H54 (cell line): ENCODE results near the gene RXRB.
"Not testable (repeated sequence)": the region's sequence is repeated elsewhere in the genome, so short reads cannot be mapped to it uniquely, and the experiment has no call there.

ENCODE experiments used
- DNase-seq: peaks from one replicate; pipeline ENCODE4 v3.0.0; 2011; ENCODE audit warnings: low spot score, mixed read lengths; ENCODE audit not compliant: insufficient read length
- FAIRE-seq: peaks from 3 replicates; lab custom pipeline; 2011; peaks lifted over from hg19 to GRCh38; lab: Jason Lieb, UNC
- POLR2A ChIP-seq: IDR thresholded peaks from 2 replicates; pipeline ENCODE4 v1.6.1; 2011; ENCODE audit warnings: low read depth, mild to moderate bottlenecking, low read length

RXRB gene

DNA sequence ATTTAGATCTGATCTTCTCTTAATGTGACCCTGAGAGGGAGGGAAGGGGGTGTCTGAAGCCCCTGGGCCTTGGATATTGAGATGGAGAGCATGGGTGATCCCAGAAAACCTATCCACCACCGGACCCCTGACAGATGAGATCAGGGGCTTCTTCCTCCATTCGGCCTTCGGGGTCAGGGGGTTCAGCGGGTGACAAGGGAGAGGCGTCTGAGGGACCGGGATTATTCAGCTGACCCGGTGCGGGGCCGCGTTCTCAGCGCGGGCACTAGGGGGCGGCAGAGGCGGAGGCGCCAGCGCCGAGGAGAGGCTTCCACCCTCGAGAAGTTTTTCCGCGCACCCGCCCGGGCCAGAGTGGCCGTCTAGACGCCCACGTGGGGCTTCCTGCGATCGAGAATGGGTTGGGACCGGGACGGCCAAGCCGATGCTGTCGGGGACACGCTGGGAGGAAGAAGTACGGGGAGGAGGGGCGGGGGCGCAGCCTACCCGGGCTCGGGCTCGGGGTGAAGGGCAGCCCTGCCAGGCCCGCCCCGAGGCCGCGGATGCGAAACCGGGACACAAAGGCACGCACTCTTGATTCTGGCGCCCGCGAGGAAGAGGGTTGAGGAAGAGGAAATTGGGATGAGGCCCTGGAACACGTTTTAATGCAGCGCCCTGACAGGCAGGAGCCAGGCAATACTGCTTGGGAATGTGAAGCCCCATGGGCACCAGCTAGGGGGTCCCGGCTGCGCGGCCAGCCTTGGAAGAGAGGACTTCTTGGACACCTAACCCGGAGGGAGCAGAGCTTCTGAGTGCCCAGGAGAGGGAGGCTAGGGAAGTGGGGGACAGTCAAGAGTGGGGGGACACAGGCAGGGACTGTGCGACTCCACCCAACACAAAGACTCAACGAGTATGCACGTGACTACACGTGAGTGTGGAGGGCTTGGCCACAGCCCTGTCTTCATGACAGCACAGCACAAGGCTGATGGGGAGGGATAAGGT is 38.8 kb downstream of the RXRB start:
- TF ChIP-seq POLR2A, result no peak
- peak; percentile 82 for DNase-seq
- no peak for FAIRE-seq

DNA sequence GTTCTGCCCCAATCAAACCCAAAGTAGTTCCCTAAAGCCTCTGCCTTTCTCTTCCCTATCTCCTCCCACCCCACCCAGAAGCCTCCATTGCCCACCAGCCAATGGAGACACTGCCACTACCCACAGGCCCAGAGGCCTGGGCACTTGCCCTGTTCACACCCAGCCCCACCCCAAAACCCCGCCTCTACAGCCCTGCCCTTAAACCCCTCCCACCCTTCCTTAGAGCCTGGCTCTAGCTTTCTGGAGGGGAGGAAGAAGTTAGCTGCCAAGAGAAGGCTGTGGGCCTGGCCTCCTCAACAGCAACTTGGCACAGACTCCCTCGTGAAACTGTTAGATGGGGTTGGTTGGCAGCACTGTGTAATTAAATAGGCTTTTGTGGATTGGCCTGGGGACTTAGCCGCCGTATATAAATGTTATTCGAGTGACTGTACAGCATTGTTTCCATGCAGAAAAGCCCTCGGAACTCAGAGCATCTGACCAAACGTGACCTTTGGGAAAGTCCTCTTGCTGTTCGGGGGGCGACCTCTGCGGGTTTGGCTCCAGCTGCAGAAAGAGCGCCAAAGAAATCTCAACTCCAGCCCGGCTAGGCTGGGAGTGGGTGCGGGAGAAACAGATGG is 39.6 kb downstream of the RXRB start:
- peak; percentile 53 for FAIRE-seq
- peak; percentile 89 for DNase-seq
- TF ChIP-seq POLR2A, result no peak

DNA sequence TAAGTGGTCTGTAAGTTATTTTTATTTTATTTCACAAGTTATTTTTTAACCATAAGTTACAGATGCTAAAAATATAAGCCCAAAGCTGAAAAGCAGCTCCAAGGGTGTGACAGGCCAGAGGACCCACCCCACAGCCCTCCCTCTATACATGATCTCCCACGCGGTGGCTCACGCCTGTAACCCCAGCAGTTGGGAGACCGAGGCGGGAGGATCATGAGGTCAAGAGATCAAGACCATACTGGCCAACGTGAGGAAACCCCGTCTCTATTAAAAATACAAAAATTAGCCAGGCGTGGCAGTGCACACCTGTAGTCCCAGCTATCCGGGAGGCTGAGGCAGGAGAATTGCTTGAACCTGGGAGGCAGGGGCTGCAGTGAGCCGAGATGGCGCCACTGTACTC is 40.4 kb downstream of the RXRB start:
- no peak for FAIRE-seq
- DNase-seq, result no peak
- TF ChIP-seq POLR2A, result no peak

DNA sequence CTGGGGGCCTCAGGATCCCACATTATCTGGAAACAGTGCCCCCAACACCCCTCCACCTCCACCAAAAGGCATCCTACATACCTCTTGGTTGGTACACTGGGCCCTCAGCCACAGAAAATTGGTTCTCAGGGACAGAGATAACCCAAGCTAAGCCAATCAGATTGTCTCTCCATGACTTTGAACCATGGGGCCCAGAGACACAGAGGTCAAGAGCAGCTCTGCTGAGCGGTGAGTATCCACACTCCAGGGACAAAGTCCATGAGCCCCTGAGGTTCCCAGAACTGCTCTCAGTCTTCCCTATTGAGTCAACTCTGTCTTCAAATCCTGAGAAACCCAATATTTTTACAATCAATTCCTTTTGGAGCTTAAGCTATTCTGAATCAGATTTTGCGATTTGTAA is 43.5 kb downstream of the RXRB start:
- no peak for TF ChIP-seq POLR2A
- DNase-seq (no peak), FAIRE-seq (no peak)

DNA sequence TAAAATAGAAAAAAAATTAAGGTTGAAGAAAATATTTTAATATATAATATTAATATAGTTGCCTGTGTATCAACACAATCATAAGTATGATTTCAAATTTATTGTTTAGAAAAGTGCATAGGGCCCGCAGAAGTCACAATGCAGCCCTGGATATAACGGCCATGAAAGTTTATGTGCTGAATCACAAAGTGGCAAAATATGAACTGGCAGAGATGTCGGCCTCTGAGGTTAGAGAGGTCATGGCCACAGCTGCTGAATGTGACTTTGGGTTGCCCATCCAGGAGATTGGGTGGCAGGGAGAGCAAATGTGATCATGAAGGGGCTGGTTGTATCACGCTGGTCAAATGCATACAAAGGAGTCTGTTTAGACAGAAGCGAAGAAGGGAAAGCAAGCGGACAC is 43.9 kb downstream of the RXRB start:
- FAIRE-seq (no peak), DNase-seq (peak; percentile 27)
- TF ChIP-seq POLR2A, result no peak

DNA sequence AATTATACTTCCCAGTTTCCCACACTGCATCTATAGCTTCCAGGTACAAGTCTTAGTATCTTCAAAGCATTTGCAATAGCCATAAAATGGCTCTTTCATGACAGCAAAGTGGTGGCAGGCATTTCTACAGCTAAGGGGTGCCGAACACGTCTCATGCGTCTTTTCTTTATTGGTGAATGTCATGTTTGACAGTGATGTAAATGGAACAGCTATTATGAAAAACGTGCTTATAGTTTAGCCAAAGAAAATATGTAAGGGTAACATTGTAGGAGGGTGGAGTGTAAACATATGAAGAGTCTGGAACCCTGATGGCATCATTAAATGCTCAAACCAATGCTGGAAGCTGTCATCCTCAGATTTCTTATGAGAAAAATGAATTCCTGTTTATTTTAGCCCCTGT is 46.1 kb downstream of the RXRB start:
- FAIRE-seq (no peak), DNase-seq (no peak)
- TF ChIP-seq POLR2A, result no peak

DNA sequence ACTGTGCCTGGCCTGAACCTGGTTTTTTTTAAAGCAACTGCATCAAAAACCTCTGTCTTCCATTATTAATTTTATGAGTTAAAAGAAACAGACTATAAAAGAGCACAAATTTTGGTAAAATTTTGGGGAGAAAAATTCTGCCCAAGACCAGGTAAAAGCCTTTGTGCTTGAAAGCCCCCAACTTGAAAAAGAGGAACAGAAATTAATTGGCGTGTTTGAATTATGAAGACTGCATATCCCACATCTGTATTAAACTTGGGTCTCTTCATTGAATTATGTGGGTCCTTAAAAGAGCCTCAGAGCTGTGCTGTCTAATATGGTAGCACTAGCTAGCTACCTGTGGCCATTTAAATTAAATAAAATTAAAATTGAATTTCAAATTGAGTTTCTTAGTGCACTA is 49.4 kb downstream of the RXRB start:
- no peak for TF ChIP-seq POLR2A
- DNase-seq (no peak), FAIRE-seq (no peak)

DNA sequence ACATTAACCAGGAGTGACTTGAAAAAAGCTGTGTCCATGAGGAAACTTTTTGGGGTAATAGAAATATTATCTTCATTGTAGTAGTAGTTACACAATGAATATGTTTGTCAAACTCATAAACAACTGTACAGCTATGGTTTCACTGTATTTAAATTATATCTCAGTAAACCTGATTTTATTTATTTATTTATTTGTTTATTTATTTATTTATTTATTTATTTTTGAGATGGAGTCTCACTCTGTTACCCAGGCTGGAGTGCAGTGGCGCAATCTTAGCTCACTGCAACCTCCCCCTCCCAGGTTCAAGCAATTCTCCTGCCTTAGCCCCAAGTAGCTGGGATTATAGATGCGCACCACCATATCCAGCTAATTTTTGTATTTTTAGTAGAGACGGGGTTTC is 49.9 kb downstream of the RXRB start:
- not testable (repeated sequence) for FAIRE-seq, DNase-seq

DNA sequence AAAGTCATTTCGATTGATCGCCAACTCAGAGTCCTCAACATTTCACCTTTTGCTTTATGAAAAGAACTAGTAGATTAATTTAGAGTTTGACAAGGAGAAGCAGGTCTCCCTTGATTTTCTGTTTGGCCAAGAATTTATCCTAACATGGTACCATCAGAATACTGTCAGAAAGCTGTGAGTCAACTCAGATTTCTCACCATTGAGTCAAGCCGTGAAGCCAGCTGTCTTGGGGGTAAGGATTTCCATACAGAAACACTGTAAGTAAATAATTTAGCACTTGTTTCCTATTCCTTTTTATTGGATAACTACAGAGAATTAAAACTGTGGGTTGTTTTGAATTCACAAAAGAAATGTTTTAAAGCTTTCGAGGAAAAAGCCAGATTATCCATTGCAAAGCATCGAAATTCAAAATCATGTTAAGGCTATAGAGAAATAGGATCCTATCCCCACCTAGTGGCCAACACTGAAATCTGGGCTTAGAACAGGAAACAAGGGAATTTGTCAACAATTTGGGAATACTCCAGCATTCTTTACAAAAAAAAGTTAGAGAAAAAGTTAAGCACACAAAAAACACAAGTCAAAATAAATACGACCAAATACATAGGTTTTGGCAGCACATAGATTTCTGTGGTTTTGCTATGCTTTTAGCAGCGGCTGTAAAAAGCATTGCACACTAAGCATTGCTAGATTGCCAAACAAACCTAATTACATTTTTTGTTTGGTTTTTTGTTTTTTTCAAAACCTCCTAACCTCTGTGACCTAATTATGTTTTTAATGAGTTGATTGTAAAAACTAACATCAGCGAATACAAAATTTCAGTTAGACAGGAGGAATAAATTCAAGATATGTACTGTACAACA is 52.4 kb downstream of the RXRB start:
- FAIRE-seq (peak; percentile 82), DNase-seq (no peak)
- TF ChIP-seq POLR2A, result no peak

DNA sequence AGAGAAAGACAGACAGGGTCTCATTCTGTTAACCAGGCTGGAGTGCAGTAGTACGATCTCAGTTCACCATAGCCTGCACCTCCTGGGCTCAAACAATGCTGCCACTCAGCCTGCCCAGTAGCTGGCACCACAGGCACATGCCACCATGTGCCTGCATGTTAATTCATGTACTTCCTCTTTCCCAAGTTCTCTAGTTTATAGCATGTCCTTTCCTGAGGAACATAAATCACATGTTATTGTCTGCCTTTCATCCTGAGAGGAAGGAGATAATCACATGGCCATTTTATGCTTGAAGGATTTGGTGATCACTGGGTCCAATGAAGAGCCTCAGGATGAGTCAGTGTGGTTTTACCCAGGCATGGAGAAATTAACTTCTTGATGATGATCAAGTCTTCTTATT is 56.1 kb downstream of the RXRB start:
- no peak for DNase-seq
- FAIRE-seq, result no peak
- TF ChIP-seq POLR2A, result no peak
